B cell (primary cell): ENCODE results near the gene WWP2.

Source experiments
- CTCF ChIP-seq: fragments of 200-600 bp; IDR thresholded peaks from one replicate; pipeline ENCODE4 v1.8.0; 2022; ENCODE audit warnings: antibody characterized with exemption, mild to moderate bottlenecking
- EZH2 ChIP-seq: IDR thresholded peaks from 2 replicates; pipeline ENCODE4 v1.6.1; 2012; ENCODE audit warnings: borderline replicate concordance, low read depth, mild to moderate bottlenecking, moderate library complexity, low read length; ENCODE audit not compliant: insufficient read depth, poor library complexity, severe bottlenecking

GRCh38 chr16:69827524-69827923 is 65.4 kb downstream of the WWP2 start:
- TF ChIP-seq CTCF = no peak
- TF ChIP-seq EZH2 = no peak
